HEK293T (cell line): ENCODE data around the gene INPP5A.

Experiments
- CTCF ChIA-PET: fragments of 350-600 bp; formaldehyde crosslinking; extraction: SDS; loops from one replicate; lab custom pipeline; 2021; ENCODE audit warnings: antibody characterized with exemption, inconsistent platforms; lab: Yijun Ruan, JAX
- POLR2A ChIA-PET: fragments of 350-600 bp; formaldehyde crosslinking; extraction: SDS; loops from one replicate; lab custom pipeline; 2020; ENCODE audit warnings: antibody characterized with exemption, inconsistent platforms; lab: Yijun Ruan, JAX
- DNase-seq: peaks from one replicate; pipeline ENCODE4 v3.0.0; 2012; ENCODE audit warnings: mixed read lengths; ENCODE audit errors: extremely low spot score
- ARNT ChIP-seq: fragments of 450-650 bp; IDR thresholded peaks from 2 replicates; pipeline ENCODE4 v1.6.1; 2017; ENCODE audit warnings: mild to moderate bottlenecking
- BHLHE40 ChIP-seq: fragments of 450-650 bp; IDR thresholded peaks from 2 replicates; pipeline ENCODE4 v1.6.1; 2016; ENCODE audit warnings: mild to moderate bottlenecking, moderate library complexity, borderline replicate concordance
- CTBP1 ChIP-seq: fragments of 450-650 bp; IDR thresholded peaks from 2 replicates; pipeline ENCODE4 v1.6.1; 2016; ENCODE audit warnings: borderline replicate concordance
- ELF4 ChIP-seq: fragments of 450-650 bp; IDR thresholded peaks from 2 replicates; pipeline ENCODE4 v1.6.1; 2017; ENCODE audit warnings: antibody characterized with exemption
- FOXA1 ChIP-seq: fragments of 450-650 bp; IDR thresholded peaks from 2 replicates; pipeline ENCODE4 v1.6.1; 2016; ENCODE audit warnings: mild to moderate bottlenecking
- FOXK2 ChIP-seq: fragments of 450-650 bp; IDR thresholded peaks from 2 replicates; pipeline ENCODE4 v1.6.1; 2016; ENCODE audit warnings: mild to moderate bottlenecking
- FOXM1 ChIP-seq: fragments of 450-650 bp; IDR thresholded peaks from 2 replicates; pipeline ENCODE4 v1.6.1; 2017; ENCODE audit warnings: mild to moderate bottlenecking, borderline replicate concordance
- HDGF ChIP-seq: fragments of 450-650 bp; IDR thresholded peaks from 2 replicates; pipeline ENCODE4 v1.6.1; 2017; ENCODE audit warnings: antibody characterized with exemption, borderline replicate concordance
- L3MBTL2 ChIP-seq: fragments of 450-650 bp; conservative IDR thresholded peaks from 2 replicates; pipeline ENCODE4 v1.6.1; 2016; ENCODE audit warnings: mild to moderate bottlenecking
- LEF1 ChIP-seq: fragments of 450-650 bp; IDR thresholded peaks from 2 replicates; pipeline ENCODE4 v1.6.1; 2017; ENCODE audit warnings: mild to moderate bottlenecking, borderline replicate concordance
- NFRKB ChIP-seq: fragments of 450-650 bp; IDR thresholded peaks from 2 replicates; pipeline ENCODE4 v1.6.1; 2016; ENCODE audit warnings: mild to moderate bottlenecking, moderate library complexity
- SP1 ChIP-seq: fragments of 450-650 bp; IDR thresholded peaks from 2 replicates; pipeline ENCODE4 v1.6.1; 2017
- SUZ12 ChIP-seq: fragments of 450-650 bp; IDR thresholded peaks from 2 replicates; pipeline ENCODE4 v1.6.1; 2016; ENCODE audit warnings: mild to moderate bottlenecking
- TARDBP ChIP-seq: fragments of 450-650 bp; IDR thresholded peaks from 2 replicates; pipeline ENCODE4 v1.6.1; 2016
- ZNF384 ChIP-seq: fragments of 450-650 bp; IDR thresholded peaks from 2 replicates; pipeline ENCODE4 v1.6.1; 2016
- TF ChIP-seq, protein P1 (sequence below): fragments of 450-650 bp; IDR thresholded peaks from 2 replicates; pipeline ENCODE4 v1.6.1; 2016

INPP5A gene

DNA sequence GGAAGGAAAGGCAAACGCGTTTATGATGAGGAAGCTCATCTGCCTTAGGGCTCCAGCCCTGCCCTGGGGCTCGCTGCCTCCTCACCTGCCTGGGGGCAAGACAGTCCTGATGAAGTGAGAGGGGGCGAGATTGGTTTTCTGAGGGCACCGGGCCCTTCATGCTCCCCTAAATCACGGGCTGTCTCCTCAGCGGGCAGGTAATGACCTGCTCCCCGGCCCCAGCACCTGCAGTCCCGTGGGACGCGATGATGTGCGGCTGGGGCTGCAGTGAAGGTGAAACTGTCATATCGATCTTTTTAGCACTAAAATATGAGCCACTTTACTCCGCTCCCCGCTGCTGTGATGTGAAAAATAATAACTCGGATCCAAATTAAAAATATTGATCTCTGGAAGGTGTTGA lies 120.2 kb downstream of the INPP5A start:
- DNase-seq: no peak
- ChIA-PET CTCF (no interaction called here), POLR2A (no interaction called here)
- TF ChIP-seq CTBP1 (no peak), FOXK2 (no peak), FOXM1 (no peak), TARDBP (no peak), SP1 (no peak), ELF4 (no peak)

DNA sequence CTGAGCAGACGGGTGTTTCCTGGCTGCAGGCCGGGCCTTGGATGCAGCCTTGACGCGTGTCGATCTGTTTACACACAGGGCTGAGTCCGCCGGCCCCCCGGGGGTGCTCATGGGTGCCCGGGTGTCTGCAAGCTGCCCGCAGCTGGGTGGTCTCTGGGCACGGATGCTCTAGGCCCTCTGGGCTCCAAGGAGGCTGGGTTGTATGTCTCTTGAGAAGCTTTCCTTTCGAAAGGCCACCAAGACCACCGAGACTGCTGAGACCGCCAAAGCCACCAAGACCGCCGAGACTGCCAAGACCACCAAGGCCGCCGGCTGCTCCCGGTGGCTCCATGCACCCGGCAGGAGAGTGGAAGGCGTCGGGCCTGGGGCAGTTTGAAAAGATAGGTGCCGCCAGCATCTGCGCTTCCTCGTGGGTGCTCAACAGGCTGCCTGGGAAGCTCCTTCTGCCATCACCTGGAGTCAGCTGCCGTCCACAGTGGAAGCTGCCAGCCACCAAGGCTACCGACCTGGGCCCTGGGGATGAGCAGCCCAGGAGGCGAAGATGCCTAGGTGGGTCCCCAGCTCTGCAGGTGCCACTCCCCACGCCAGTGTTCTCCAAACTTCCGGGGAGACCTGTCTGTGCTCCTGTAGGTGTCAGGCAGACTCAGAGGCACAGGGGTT lies 121.1 kb downstream of the INPP5A start:
- CTCF ChIA-PET: no interaction called here
- POLR2A ChIA-PET: no interaction called here
- TF ChIP-seq SUZ12 (no peak), NFRKB (no peak), ARNT (no peak), FOXM1 (no peak), ELF4 (no peak)
- DNase-seq: no peak

DNA sequence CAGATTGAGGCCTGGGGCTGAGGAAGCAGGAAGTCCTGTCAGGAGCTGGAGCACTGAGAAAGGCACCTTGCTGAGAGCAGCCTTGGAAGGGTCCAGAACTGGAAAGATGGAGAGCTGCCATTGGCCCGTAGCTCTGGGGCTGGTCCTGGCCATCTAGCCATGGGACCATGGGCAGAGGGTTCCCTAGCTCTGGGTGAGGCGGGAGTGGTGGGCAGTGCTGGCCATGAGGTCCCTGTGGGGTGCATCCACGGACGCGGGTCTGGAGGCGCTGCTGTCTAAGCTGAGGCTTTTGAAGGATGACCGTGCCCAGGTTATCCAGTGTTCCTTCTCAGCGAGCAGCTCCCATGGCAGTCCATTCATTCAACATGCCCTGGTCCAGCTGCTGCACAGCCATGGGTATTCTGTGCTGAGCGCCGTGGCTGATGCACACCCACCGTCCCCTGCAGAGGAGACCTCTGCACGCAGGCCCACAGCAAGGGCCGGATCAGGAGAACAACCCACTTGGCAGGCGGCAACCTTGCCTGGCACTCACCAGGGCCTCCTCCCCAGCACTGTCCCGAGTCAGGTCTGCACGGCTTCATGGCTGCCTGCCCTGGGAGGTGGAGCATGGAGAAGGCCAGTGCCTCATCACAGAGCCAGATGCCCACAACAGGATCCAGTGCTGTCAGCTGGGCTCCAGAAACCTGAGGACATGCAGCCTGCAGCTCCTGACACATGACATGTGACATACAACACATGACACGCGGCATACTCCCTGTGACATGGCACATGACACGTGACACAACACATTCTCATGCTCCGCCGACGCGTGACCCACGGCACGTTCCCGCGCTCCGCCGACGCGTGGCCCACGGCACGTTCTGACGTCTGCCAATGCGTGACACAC lies 121.9 kb downstream of the INPP5A start:
- CTCF ChIA-PET: no interaction called here
- POLR2A ChIA-PET: no interaction called here
- DNase-seq: no peak
- TF ChIP-seq ELF4: no peak
- TF ChIP-seq BHLHE40: no peak
- TF ChIP-seq CTBP1: no peak

DNA sequence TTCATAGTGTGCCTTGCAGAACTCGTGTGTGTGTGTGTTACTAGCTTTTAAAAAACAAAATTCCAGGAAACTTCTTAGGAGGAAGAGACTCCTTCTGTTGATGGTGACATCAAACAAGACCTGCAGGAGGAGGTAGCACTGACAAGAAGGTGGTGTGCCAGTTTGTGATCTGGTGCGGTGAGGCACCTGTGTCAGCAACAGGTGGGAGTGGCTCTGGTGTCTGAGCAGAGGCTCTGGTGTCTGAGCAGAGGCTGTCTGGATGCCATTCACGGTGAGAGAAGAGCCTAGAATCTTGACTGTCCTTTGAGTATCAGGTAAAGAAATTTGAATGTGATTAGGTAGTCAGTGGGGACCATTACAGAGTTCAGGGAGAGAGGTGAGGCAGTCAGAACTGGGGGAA lies 122.8 kb downstream of the INPP5A start:
- TF ChIP-seq ZNF384 (no peak), FOXA1 (no peak), NFRKB (no peak), TARDBP (no peak)
- no peak for DNase-seq
- CTCF ChIA-PET: no interaction called here
- POLR2A ChIA-PET: no interaction called here

DNA sequence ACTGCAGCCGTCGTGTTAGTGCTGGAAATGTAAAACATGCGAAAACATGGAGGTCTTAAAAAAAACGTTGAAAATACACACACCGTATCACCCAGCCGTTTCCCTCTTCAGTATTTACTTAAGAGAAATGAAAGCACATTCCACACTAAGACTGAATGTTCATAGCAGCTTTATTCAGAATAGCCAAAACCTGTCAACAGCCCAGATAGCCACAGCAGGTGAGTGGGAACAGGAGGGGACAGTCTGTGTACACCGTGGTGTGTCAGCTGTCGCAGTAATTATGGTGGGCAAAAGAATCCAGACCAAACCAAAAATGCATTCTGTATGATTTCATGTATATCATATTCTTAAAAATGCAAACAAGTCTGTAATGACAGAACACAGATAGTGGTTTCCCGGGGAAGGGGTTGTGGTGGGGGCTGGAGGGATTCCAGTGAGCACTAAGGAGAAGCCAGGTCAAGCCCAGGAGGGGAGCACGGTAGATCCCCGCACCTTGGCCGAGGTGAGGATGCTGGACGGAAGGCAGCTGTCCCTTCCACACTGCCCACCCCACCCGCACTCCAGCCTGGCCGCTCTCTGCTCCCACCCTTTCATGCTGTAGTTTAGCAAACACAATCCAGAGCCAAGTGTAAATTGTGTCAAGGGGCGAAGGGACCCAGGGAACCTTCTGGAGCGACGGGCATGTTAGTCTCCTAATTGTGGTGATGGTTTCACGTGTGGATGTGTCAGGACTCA lies 124.8 kb downstream of the INPP5A start:
- POLR2A ChIA-PET: no interaction called here
- no peak for DNase-seq
- CTCF ChIA-PET: no interaction called here
- TF ChIP-seq SUZ12 (no peak), LEF1 (no peak), BHLHE40 (no peak), FOXA1 (no peak), ELF4 (no peak), HDGF (no peak), SP1 (no peak), ZNF384 (no peak), L3MBTL2 (no peak), ARNT (no peak), CTBP1 (no peak), NFRKB (no peak), TARDBP (no peak), FOXK2 (no peak)

DNA sequence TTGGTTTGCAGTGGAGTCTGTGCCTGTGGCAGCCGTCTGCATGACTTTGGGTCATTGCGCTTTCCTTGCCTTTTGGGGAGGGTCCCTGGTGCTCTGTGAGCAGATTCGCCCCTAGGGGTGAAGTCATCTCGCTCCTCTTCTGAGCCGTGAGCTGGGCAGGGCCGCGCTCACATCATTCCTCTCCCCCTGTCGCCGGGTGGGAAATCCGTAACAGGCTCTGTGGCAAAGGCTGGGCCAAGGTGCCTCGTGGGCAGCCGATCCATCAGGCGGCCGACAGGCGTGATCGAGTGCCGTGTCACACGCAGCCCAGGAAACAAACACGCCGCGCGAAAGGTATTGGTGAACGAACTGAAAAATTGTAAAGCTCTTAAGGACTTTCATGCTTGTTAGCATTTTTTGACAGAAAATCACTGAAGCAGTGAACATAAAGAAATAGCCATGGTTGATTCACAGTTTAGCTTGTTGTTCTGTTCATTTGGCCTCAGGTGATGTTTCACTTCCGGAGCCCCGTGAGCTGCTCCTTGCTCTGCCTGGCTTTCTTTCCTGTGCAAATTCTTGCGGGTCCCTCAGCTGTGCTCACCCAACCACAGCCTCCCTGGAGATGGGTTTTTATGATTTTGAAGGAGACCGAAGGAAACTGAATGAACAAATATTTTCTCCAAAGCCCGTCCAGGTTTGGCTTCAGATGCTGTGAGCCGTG lies 126.2 kb downstream of the INPP5A start:
- CTCF ChIA-PET: no interaction called here
- TF ChIP-seq FOXM1 (no peak), CTBP1 (no peak), SUZ12 (no peak), FOXA1 (no peak), HDGF (no peak), NFRKB (no peak), ZNF384 (no peak), L3MBTL2 (no peak), TARDBP (no peak), ARNT (no peak), FOXK2 (no peak), ELF4 (no peak), BHLHE40 (no peak)
- TF ChIP-seq, protein P1, sequence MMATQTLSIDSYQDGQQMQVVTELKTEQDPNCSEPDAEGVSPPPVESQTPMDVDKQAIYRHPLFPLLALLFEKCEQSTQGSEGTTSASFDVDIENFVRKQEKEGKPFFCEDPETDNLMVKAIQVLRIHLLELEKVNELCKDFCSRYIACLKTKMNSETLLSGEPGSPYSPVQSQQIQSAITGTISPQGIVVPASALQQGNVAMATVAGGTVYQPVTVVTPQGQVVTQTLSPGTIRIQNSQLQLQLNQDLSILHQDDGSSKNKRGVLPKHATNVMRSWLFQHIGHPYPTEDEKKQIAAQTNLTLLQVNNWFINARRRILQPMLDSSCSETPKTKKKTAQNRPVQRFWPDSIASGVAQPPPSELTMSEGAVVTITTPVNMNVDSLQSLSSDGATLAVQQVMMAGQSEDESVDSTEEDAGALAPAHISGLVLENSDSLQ: no peak
- POLR2A ChIA-PET: interaction anchor here (0.8 kb wide), 1 partner anchor 8 kb away, joined by 3 read pairs; no protein-coding TSS in a partner anchor
- no peak for DNase-seq

DNA sequence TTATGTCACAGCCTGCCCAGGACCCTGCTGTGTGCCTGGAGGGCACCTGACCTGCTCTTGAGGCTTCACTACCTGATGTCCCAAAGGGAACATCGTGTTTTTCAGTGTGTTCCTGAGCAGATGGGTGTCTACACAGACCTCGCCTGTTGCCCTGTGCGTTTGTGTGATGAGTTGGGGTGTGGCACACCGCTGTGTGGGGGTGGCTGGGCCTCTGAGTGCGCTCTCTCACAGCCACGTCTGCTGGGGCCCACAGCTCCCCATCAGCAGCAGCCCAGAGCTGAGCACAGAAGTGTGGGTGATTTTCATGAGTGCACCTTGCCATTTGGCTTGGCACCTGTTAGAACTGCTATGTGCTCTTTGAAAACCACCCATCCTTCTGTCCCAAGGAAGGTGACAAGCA lies 126.8 kb downstream of the INPP5A start:
- ChIA-PET POLR2A (interaction anchor here (0.8 kb wide), 1 partner anchor 9 kb away, joined by 3 read pairs; no protein-coding TSS in a partner anchor), CTCF (no interaction called here)
- TF ChIP-seq SUZ12 (no peak), FOXM1 (no peak), CTBP1 (no peak), BHLHE40 (no peak), ZNF384 (no peak), TARDBP (no peak)
- TF ChIP-seq, protein P1: no peak
- DNase-seq: no peak
